Activated T-cell treated with anti-CD3 and anti-CD28 coated beads, Interleukin-2, amount 50 U/mL, for 4 hours (primary cell): ENCODE measurements around the gene ZBTB7B. TPM values are rescaled to one million over a fixed set of nuclear protein-coding genes. Genes with fewer than 3 reads are reported as not detected.

ENCODE experiments used
- ATAC-seq, 2 donors: fragments of 200-7000 bp; cut with Tn5 transposase; one replicate each; pipeline ENCODE4 v1.10.0; 2021
- DNase-seq: peaks from one replicate; pipeline ENCODE4 v3.0.0-alpha.2; 2020
- H3K27me3 Mint-ChIP-seq: one replicate; pipeline ENCODE4 v1.8.0; 2021; ENCODE audit warnings: low read depth, mixed read lengths
- H3K36me3 Mint-ChIP-seq: one replicate; pipeline ENCODE4 v1.8.0; 2022; ENCODE audit warnings: mixed read lengths; ENCODE audit not compliant: insufficient read depth
- H3K4me1 Mint-ChIP-seq: one replicate; pipeline ENCODE4 v1.8.0; 2021; ENCODE audit warnings: low read depth, mixed read lengths
- H3K4me3 Mint-ChIP-seq: one replicate; pipeline ENCODE4 v1.8.0; 2021; ENCODE audit warnings: mild to moderate bottlenecking, moderate library complexity, mixed read lengths
- H3K9me3 Mint-ChIP-seq: one replicate; pipeline ENCODE4 v1.8.0; 2021; ENCODE audit warnings: mixed read lengths
- total RNA-seq, 3 donors: library from RNA; stranded (reverse); gene quantifications; one replicate each; pipeline ENCODE4 v1.2.1, GENCODE V29; 2021

ZBTB7B gene
- total RNA-seq, 3 donors from 2014 or later = 40.6 to 76.0 (median 52.2) TPM

GRCh38 chr1:155064111-155064831 is 61.7 kb downstream of the ZBTB7B start:
- Mint-ChIP-seq H3K27me3 (no peaks in the 10 kb centered on the region), H3K4me1 (peaks cover 30% of the 10 kb centered on the region), H3K4me3 (peak overlapping the region; percentile 84), H3K9me3 (no peaks in the 10 kb centered on the region), H3K36me3 (peaks cover 6% of the 10 kb centered on the region)
- DNase-seq (no peak), ATAC-seq (peak; percentile 23 to 42)

- peaks cover 30% of the 10 kb centered on the region for H3K4me1 Mint-ChIP-seq
- peaks cover 6% of the 10 kb centered on the region for H3K36me3 Mint-ChIP-seq
- H3K4me3 Mint-ChIP-seq = peak overlapping the region; percentile 84
- ATAC-seq (no peak), DNase-seq (no peak)
- no peaks in the 10 kb centered on the region for H3K27me3 Mint-ChIP-seq
- no peaks in the 10 kb centered on the region for H3K9me3 Mint-ChIP-seq
Observed at GRCh38 chr1:155064832-155065429, 62.3 kb downstream of the ZBTB7B start.

GRCh38 chr1:155066777-155067176 is 64.2 kb downstream of the ZBTB7B start:
- H3K4me1 Mint-ChIP-seq = peaks cover 31% of the 10 kb centered on the region
- no peaks in the 10 kb centered on the region for H3K27me3 Mint-ChIP-seq
- no peak overlapping the region for H3K4me3 Mint-ChIP-seq
- no peaks in the 10 kb centered on the region for H3K9me3 Mint-ChIP-seq
- peaks cover 4% of the 10 kb centered on the region for H3K36me3 Mint-ChIP-seq
- DNase-seq = no peak
- ATAC-seq = no peak

Other genes with a start within 250 kb of the ZBTB7B start
- under 1 TPM; 0.35 to 0.51 (median 0.45) TPM for gene KCNN3, start 132.5 kb upstream of the ZBTB7B start, total RNA-seq
- 10 to 100 TPM; 46.7 to 53.0 (median 48.3) TPM for gene PMVK, start 66.1 kb upstream of the ZBTB7B start, total RNA-seq
- gene PBXIP1, start 46.7 kb upstream of the ZBTB7B start, total RNA-seq = 10 to 100 TPM in 1 of 3 donors, 1 to 10 TPM in 2; 7.7 to 12.7 (median 9.5) TPM
- 10 to 100 TPM; 27.6 to 28.3 (median 28.1) TPM for gene PYGO2, start 41.0 kb upstream of the ZBTB7B start, total RNA-seq
- gene SHC1, start 32.1 kb upstream of the ZBTB7B start, total RNA-seq = 10 to 100 TPM; 38.7 to 43.7 (median 39.2) TPM
- gene CKS1B, start 28.1 kb upstream of the ZBTB7B start, total RNA-seq = 10 to 100 TPM; 61.5 to 78.5 (median 76.7) TPM
- 100 to 1,000 TPM; 108 to 109 (median 108) TPM for gene FLAD1, start 19.5 kb upstream of the ZBTB7B start, total RNA-seq
- gene LENEP, start 9.2 kb upstream of the ZBTB7B start, total RNA-seq = under 1 TPM in 2 of 3 donors, not detected in 1; 0.40 to 0.50 TPM
- gene DCST2, start 31.0 kb downstream of the ZBTB7B start, total RNA-seq = under 1 TPM in 1 of 3 donors, not detected in 2; 0.08 TPM
- gene DCST1, start 31.0 kb downstream of the ZBTB7B start, total RNA-seq = not detected
- 10 to 100 TPM; 46.3 to 63.4 (median 48.8) TPM for gene ADAM15, start 48.5 kb downstream of the ZBTB7B start, total RNA-seq
- 1 to 10 TPM; 4.2 to 4.5 (median 4.3) TPM for gene EFNA4, start 60.9 kb downstream of the ZBTB7B start, total RNA-seq
- gene EFNA3, start 76.0 kb downstream of the ZBTB7B start, total RNA-seq = 1 to 10 TPM in 2 of 3 donors, under 1 TPM in 1; 0.84 to 2.0 (median 1.1) TPM
- gene EFNA1, start 125.1 kb downstream of the ZBTB7B start, total RNA-seq = under 1 TPM; 0.30 to 0.61 (median 0.32) TPM
- gene SLC50A1, start 133.1 kb downstream of the ZBTB7B start, total RNA-seq = 10 to 100 TPM; 29.1 to 36.0 (median 33.5) TPM
- gene DPM3, start 137.7 kb downstream of the ZBTB7B start, total RNA-seq = 10 to 100 TPM; 28.2 to 39.2 (median 33.0) TPM
- gene KRTCAP2, start 170.5 kb downstream of the ZBTB7B start, total RNA-seq = 100 to 1,000 TPM; 191 to 204 (median 193) TPM
- gene TRIM46, start 171.0 kb downstream of the ZBTB7B start, total RNA-seq = 1 to 10 TPM; 3.5 to 4.4 (median 3.5) TPM
- 1 to 10 TPM; 3.0 to 4.1 (median 3.7) TPM for gene THBS3, start 205.1 kb downstream of the ZBTB7B start, total RNA-seq
- 10 to 100 TPM; 77.4 to 88.6 (median 77.7) TPM for gene MTX1, start 205.9 kb downstream of the ZBTB7B start, total RNA-seq